KMS-11 (cell line): Measurements from ENCODE around the gene TPX2.

Experiments
- H2AFZ ChIP-seq: fragments of 200-600 bp; sonication (generic); 2 replicates; pipeline ENCODE4 v1.6.1; 2016; ENCODE audit warnings: antibody characterized with exemption, mixed run types, low read depth
- H3K27ac ChIP-seq: fragments of 200-600 bp; sonication (generic); 2 replicates; pipeline ENCODE4 v1.6.1; 2016; ENCODE audit warnings: mild to moderate bottlenecking, mixed run types
- H3K27me3 ChIP-seq: fragments of 200-600 bp; sonication (generic); 2 replicates; pipeline ENCODE4 v1.6.1; 2017; ENCODE audit warnings: mild to moderate bottlenecking, low read depth, mixed run types, moderate library complexity; ENCODE audit not compliant: insufficient read depth
- H3K36me3 ChIP-seq: fragments of 200-600 bp; sonication (generic); 2 replicates; pipeline ENCODE4 v1.6.1; 2017; ENCODE audit warnings: mild to moderate bottlenecking, mixed run types; ENCODE audit not compliant: insufficient read depth
- H3K4me1 ChIP-seq: fragments of 200-600 bp; sonication (generic); 2 replicates; pipeline ENCODE4 v1.6.1; 2016; ENCODE audit warnings: mild to moderate bottlenecking, low read depth, mixed run types; ENCODE audit not compliant: poor library complexity, severe bottlenecking
- H3K4me2 ChIP-seq: fragments of 200-600 bp; sonication (generic); 2 replicates; pipeline ENCODE4 v1.7.0; 2016; ENCODE audit warnings: mild to moderate bottlenecking, mixed run types
- H3K4me3 ChIP-seq: fragments of 200-600 bp; sonication (generic); IDR thresholded peaks from 2 replicates; pipeline ENCODE4 v1.6.1; 2017; ENCODE audit warnings: low read depth, low read length, mixed read lengths; ENCODE audit not compliant: insufficient read depth
- H3K79me2 ChIP-seq: fragments of 200-600 bp; sonication (generic); 2 replicates; pipeline ENCODE4 v1.6.1; 2016; ENCODE audit warnings: low read depth, mixed run types; ENCODE audit not compliant: insufficient read depth
- H3K9ac ChIP-seq: fragments of 200-600 bp; sonication (generic); 2 replicates; pipeline ENCODE4 v1.6.1; 2016; ENCODE audit warnings: mild to moderate bottlenecking, mixed run types
- H4K20me1 ChIP-seq: fragments of 200-600 bp; sonication (generic); 2 replicates; pipeline ENCODE4 v1.6.1; 2016; ENCODE audit warnings: mild to moderate bottlenecking, mixed run types; ENCODE audit not compliant: insufficient read depth
- TF ChIP-seq, protein P1 (sequence below): fragments of 200-600 bp; sonication (generic); conservative IDR thresholded peaks from 2 replicates; pipeline ENCODE4 v1.6.1; 2017; ENCODE audit warnings: low read depth, mild to moderate bottlenecking, antibody characterized with exemption, low read length, moderate library complexity, mixed read lengths

The TPX2 gene

DNA sequence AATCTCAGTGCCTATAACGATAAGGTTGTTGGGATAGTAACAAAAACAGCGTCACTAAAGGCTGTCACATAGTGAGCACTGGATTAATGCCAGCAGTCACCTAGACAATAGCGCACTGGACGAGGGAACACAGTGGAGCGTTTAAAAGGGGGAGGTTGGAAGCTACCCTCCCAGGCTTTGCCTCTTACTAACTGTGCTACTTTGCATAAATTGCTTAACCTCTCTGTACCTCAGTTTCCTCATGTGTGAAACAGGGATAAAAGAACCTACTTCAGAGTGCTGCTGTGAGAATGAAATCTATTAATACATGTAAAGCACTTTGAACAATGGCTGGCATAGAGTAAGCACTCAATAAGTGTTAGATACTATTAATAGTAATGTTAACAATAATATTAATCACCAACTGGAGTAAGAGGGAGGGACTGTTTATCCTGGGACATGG lies 27.0 kb upstream of the TPX2 start:
- Histone ChIP-seq H3K36me3 (peaks cover 2% of the 10 kb centered on the region; the same call in 1 of the 2 replicates), H3K4me2 (peak overlapping the region; percentile 64), H3K79me2 (peaks cover 68% of the 10 kb centered on the region), H3K27ac (peak overlapping the region; percentile 86; the same call in 1 of the 2 replicates), H3K9ac (no peak overlapping the region), H2AFZ (no peak overlapping the region), H3K4me3 (no peak overlapping the region), H3K4me1 (peaks cover 98% of the 10 kb centered on the region), H4K20me1 (no peaks in the 10 kb centered on the region), H3K27me3 (no peaks in the 10 kb centered on the region)
- TF ChIP-seq, protein P1, sequence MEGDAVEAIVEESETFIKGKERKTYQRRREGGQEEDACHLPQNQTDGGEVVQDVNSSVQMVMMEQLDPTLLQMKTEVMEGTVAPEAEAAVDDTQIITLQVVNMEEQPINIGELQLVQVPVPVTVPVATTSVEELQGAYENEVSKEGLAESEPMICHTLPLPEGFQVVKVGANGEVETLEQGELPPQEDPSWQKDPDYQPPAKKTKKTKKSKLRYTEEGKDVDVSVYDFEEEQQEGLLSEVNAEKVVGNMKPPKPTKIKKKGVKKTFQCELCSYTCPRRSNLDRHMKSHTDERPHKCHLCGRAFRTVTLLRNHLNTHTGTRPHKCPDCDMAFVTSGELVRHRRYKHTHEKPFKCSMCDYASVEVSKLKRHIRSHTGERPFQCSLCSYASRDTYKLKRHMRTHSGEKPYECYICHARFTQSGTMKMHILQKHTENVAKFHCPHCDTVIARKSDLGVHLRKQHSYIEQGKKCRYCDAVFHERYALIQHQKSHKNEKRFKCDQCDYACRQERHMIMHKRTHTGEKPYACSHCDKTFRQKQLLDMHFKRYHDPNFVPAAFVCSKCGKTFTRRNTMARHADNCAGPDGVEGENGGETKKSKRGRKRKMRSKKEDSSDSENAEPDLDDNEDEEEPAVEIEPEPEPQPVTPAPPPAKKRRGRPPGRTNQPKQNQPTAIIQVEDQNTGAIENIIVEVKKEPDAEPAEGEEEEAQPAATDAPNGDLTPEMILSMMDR = no peak

DNA sequence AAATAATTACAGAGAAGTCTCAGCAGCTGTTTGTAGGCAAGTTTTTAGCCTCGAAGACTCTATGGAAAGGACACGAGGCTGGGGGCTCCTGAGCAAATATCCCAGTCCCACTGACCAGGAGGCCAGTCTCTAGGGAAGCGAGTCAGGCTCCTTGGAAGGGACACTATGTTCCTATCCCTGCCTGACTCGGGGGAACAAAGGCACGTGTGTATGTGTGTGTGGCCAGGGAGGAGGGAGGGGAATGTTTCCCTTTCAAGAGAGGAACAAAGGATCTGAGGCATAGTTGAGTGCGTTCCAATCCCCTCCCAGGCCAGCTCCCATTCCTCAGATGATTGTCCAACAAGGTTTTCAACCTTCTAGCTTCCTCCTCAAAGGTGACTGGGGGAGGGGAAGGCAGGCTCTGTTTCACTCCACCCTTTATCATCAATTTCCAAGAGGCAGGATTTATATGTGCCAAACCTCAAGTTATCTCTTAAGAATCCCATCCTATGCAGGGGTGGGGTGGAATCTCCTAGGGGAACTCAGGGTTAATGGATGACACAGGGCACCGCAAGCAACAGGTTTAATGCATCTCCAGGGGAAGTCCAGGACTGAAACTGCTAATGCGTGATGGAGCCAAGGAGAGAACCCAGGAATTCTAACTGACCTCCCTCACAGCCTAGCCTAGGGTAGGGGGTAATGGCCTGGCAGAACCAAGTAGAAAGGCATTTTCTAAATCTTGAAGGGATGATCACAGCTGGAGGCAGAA lies 26.4 kb upstream of the TPX2 start:
- H3K79me2 ChIP-seq = peaks cover 67% of the 10 kb centered on the region
- no peak overlapping the region for H2AFZ ChIP-seq
- H3K27me3 ChIP-seq = no peaks in the 10 kb centered on the region
- TF ChIP-seq, protein P1 = no peak
- no peak overlapping the region for H3K9ac ChIP-seq
- peak overlapping the region; percentile 86; the same call in 1 of the 2 replicates for H3K27ac ChIP-seq
- peak overlapping the region; percentile 64 for H3K4me2 ChIP-seq
- H3K36me3 ChIP-seq = no peaks in the 10 kb centered on the region
- H3K4me3 ChIP-seq = no peak overlapping the region
- peaks cover 98% of the 10 kb centered on the region for H3K4me1 ChIP-seq
- no peaks in the 10 kb centered on the region for H4K20me1 ChIP-seq

DNA sequence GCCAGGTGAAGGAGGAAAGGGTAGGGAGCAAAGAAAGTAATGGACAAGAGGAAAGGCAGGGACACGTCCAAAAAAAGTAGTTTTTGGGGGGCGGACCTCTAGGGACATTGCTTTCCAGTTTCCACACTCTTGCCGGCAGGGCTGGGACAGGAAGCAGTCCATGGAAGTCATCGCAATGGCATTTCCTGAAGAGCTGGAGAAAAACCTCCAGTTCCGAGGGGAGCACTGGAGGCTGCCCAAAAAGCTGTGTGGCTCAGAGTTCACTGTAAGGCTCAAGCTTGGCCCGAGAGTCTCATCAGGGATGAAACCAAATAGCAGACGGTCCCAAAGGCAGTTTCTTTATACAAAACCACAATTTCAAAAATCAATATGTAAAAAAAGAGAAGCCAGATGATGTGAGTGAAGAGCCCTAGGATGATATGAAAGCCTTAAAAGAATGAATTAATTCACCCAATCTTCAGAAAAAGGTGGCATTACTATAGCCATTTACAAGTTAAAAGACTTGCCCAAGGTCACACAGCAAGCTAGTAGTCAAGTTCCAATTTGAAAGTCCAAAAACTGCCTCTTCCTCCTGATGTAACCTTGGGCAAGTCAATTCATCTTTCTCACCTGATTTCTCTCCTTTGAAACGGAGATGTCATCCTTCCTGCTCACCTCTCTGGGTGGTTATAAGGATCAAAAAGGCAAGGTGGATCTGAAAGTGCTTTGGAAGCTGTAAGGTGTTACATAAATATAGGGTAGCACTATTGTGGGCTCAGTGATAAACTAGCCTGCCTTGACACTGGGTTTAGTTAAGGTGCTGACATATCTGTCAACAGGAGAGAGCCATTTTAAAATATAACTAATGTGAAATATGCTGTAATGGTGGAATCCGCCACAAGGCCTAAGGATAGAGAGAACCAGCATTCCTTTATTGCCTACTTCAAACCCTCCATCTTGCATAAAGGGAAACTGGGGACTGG lies 25.5 kb upstream of the TPX2 start:
- Histone ChIP-seq H3K27me3 (no peaks in the 10 kb centered on the region), H3K36me3 (no peaks in the 10 kb centered on the region), H4K20me1 (no peaks in the 10 kb centered on the region), H2AFZ (no peak overlapping the region), H3K9ac (no peak overlapping the region; the same call in 1 of the 2 replicates), H3K4me3 (no peak overlapping the region), H3K79me2 (peaks cover 73% of the 10 kb centered on the region), H3K4me2 (peak overlapping the region; percentile 64), H3K27ac (peak overlapping the region; percentile 37; the same call in 1 of the 2 replicates), H3K4me1 (peaks cover 98% of the 10 kb centered on the region)
- TF ChIP-seq, protein P1 = no peak

DNA sequence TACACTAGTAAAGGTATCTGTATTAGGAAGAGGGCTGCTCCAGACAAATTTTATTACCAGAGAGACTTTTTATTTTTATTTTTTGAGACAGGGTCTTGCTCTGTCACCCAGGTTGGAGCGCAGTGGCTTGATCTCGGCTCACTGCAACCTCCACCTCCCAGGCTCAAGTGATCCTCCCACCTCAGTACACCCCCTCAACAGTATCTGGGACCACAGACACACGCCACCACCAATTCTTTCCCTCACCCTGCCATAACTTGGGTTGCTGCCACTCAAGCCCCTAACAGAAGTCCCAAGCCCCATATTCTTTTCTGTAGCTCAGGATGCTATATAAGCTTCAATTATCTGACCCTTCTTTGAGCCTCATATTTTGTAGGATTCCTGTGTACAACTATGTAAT lies 23.3 kb upstream of the TPX2 start:
- H3K9ac ChIP-seq = no peak overlapping the region
- TF ChIP-seq, protein P1 = no peak
- no peak overlapping the region for H3K4me2 ChIP-seq
- H2AFZ ChIP-seq = no peak overlapping the region
- H3K27me3 ChIP-seq = no peaks in the 10 kb centered on the region
- H3K79me2 ChIP-seq = peaks cover 82% of the 10 kb centered on the region; the same call in 1 of the 2 replicates
- no peaks in the 10 kb centered on the region for H4K20me1 ChIP-seq
- no peaks in the 10 kb centered on the region for H3K36me3 ChIP-seq
- H3K4me3 ChIP-seq = no peak overlapping the region
- H3K27ac ChIP-seq = no peak overlapping the region
- peaks cover 98% of the 10 kb centered on the region for H3K4me1 ChIP-seq
